HG03060 (cell line): ENCODE measurements around the gene MAT2B.

Experiments
- ATAC-seq: cut with Tn5 transposase; IDR thresholded peaks from one replicate; pipeline ENCODE4 v1.9.1; 2021; ENCODE audit warnings: low read depth, moderate number of reproducible peaks; ENCODE audit not compliant: unreplicated experiment

Gene MAT2B

DNA sequence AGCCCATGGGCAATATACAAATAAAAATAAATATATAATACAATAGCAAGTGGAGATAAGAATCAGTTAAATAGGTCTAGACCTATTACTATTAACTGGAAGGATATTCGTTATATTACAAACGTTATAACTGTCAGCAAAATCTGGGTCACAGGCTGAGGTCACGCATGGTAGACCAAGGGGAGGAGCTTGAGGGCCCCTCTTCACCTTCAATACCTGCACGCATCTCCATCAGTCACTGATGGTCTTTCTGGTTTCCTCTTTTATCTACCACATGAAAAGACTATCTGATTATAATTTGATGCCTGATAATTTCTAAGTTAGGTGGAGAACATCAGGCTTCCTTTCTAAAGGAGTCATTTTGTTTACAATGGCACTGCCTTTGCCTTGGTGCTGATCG, 43.2 kb downstream of the MAT2B start:
- ATAC-seq = no peak

DNA sequence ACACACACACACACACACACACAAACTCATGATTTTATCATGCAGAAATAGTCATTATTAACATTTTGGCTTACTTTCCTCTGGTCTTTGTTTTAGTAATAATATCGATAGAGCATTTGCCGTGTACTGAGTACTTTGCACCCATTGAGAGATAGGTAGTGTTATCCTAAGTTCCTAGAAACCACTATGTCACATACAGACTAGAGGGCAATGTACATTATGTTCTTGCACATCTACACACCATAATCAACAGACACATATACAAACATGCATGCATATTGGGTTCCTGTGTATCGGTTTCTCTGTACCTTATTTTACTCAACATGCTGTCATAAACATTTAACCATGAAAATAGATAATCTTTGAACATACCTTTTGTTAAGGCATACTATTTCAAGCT, 45.7 kb downstream of the MAT2B start:
- ATAC-seq = no peak

DNA sequence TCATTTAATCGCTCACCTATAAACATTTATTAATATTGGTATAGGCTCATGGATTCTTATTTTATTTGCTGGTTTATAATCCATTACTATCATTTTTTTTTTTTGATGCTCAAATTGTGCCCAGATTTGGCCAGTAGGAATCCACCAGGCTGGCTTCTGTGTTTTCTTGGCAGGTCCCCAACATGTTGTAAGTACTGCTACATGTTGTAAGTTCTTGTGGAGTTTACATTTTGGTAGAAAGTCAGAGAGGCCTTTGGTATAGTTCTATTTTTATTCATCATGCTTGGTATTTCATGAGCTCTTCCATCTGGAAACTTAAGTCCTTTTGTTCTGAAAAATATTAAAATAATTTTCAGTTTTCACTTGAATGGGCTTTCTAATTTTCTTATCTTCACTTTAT, 47.1 kb downstream of the MAT2B start:
- ATAC-seq = no peak

DNA sequence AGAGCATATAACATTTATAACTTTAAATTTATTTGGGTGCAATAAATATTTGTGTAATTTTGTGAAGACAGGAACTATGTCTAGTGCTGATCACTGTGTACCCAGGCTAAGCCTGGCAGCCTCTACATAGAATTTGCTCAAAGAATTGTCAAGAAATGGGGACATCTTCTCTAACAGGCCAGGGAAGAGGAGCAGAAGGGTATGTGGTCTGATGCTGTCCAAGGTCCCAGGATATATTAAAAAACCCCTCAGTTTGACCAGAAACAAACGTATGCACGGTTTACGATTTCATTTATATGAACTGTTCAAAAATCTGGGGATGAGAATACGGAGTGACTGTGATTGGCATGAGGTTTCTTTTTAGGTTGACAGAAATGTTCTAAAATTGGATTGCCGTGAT, 55.9 kb downstream of the MAT2B start:
- ATAC-seq = no peak

DNA sequence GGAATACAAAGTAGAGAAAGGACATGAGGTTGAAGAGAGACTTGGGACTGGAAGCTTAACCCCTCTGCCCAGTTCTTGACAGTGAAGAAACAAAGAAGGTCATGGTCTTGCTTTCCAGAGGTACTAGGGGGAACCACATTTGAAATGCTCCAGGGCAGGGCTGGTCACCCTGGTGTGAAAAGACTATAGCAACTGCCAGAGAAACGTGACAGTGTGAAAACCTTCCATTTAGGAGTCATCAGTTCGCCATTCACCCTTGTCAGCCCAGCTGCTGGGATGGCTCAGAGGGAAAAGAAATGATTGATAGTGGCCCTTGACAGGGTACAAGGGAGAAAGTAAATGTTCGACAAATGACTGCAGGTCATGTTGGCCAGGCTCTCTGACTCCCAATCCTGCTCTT, 56.7 kb downstream of the MAT2B start:
- ATAC-seq = no peak

DNA sequence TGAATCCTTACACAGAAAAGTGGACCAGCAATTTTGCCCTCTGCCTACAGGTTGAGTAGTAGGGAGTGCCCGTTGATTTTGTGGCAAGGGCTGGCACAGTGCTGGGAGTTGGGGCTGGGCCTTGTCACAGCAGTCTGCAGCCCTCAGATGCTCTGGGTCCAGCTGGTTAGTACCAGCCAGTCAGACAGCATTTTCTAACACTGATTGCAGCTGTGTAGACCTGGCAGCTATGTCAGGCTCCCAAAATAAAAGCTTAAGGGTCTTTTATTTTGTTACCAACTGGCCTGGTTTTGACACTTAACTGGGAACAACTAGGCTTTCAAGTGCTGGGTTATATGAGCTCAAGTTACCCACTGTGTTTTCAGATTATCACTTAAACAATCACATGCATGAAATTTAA, 57.7 kb downstream of the MAT2B start:
- ATAC-seq = no peak

DNA sequence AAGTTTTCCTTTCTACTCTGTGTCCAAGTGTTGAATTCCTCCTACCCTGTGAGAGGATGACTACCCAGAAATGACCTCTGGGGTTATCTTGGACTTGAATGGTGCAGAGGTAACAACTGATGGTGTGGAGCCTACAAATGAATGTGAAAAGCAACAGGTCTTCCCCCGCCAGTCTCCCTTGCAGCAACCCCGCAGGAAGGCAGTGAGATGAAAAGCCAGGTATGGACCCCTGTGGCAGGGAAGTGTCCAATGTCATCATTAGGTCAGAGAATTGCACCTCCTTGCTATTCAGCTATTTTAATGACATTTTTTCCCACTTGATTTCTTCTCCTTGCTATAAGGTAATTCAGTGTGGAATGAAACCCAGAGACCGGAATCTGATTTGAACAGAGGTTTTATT, 58.5 kb downstream of the MAT2B start:
- no peak for ATAC-seq

DNA sequence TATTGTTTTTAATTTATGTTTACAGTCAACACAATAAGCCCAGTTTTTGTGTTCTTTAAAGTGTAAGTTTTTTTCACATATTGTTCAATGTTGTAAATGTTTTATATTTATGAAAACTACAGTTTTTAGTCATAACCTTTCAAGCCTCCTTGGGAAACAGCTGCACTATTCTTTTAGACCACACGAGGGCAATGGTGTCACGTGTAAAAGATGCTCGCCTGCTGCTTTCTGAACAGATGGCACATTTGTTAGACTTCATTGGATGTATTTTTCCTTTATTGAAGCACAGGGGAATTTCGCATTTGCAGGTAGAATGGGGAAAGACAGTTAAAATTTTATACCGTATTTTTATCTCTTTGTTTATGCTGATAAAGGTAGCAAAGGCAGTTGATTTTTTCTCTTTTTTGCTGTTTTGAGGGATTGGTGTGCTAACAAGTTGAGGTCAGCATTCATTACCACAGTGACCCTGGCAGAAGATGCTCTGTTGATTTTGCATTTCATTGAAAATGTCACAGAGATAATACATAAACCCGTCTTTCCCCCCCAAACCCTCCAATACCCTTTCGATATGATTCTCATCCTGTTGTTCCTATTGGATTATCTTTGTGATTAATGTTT, 59.0 kb downstream of the MAT2B start:
- no peak for ATAC-seq

DNA sequence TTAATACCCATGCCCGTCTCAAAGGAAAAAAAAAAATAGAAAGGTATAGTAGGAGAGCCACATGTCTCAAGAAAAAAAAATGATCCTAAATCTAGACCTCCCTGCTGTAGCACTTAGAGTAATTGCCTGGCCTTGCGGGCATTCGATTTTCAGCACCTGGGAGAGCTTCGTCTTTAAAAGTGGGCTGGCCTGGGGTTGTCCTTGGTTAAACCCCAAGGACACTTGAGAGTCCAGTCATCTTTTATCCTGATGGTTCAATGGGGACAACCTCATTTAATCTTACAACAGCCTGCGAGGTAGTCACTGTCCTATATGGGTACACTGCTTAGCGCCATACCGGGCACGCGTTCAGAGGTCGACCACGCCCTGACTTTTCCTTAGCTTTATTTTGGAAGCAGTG, 60.1 kb downstream of the MAT2B start:
- no peak for ATAC-seq

DNA sequence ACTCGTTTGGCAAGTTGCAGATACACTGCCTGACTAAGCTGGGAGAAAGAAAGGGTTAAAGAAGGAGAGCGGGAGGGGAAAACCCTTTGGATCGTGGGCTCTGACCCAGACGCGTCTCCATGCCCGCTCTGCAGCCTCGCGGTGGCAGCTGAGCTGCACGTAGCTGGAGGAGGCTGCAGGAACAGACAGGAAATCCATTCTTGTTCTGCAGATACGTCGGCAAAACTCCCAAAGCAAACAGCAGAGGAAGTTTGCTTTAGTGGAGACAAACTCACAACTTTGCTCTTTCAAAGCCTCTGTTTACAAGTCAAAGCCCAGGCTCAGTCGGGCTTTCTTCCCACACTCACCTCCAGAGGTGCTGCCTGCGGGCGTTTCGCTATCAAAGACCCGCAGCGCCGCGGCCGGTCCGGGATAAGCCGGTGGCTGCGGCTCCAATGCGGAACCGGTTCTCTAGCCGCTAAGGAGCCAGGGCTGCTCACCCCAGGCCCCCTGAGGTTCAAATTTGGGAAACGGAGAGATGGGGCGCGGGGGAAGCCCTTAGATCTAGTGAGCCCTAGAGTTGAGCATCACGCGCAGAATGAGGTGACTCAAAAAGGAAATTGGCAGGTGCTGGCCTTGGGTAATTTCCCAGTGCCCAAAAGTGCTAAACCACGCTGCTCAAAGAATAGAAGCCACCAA, 60.7 kb downstream of the MAT2B start:
- peak; percentile 56 for ATAC-seq

DNA sequence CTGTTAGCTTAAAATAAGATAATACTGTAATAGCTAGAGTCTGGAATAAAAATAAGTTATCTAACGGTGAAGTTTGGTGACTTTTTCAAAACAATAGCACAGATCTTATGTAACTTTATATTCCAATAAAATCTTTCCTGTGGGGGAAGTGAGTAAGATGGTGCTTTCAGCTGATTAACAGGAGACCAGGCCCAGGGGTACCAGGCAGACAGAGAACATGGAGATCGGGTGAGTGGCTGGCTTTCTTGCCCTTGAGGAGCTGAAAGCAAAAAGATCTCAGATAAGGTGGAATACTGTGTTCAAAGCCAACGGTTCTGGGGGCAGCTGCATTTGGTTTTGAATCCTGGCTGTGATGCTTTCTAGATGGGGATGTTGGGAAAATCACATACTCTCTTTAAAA, 61.3 kb downstream of the MAT2B start:
- ATAC-seq = no peak

DNA sequence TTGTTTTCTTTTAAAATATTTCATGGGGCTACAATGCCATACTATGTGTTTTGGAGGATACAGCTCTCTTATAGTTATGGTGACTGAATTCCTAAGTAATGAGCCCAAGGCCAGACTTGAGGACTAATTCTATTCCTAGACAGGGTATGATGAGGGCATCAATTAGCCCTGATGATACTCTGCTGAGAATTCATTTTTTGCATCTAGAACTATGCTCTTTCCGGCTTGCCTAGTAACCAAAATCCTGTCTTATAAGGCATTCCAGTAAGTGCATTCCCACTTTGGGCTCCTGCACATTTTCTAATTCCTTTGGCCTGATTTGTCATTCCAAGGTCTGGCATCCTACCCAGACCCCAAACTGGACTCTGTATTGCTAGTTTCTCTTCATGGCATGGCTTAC, 62.4 kb downstream of the MAT2B start:
- ATAC-seq = no peak
